Transverse colon (tissue), 4 donors: ENCODE results near the gene SFMBT1. TPM values are rescaled to one million over a fixed set of nuclear protein-coding genes. Genes with fewer than 3 reads are reported as not detected.
A peak's percentile ranks its signal among the peaks of the same experiment; 100 is the strongest.

Experiments used
- DNase-seq: peaks from one replicate; pipeline ENCODE4 v3.0.0-alpha.2; 2019
- H3K27ac ChIP-seq, 4 donors: fragments of 200-600 bp; sonication (generic); 2 replicates each; pipeline ENCODE4 v1.5.1; 2016 to 2018; ENCODE audit warnings: inconsistent platforms in 4 of 4
- H3K27me3 ChIP-seq: fragments of 200-600 bp; sonication (generic); 2 replicates; pipeline ENCODE4 v1.5.1; 2017; ENCODE audit warnings: inconsistent platforms
- H3K36me3 ChIP-seq, 4 donors: fragments of 200-600 bp; sonication (generic); 2 replicates each; pipeline ENCODE4 v1.5.1; 2017 to 2019; ENCODE audit warnings: inconsistent platforms in 4 of 4
- H3K4me1 ChIP-seq, 4 donors: fragments of 200-600 bp; sonication (generic); 2 replicates each; pipeline ENCODE4 v1.5.1; 2017 to 2020; ENCODE audit warnings: inconsistent platforms in 4 of 4
- H3K4me3 ChIP-seq, 4 donors: fragments of 200-600 bp; sonication (generic); 1 replicate in 1 of 4; 2 replicates in 3 of 4; pipeline versions ENCODE4 v1.5.1 to v1.6.1; 2017 to 2019; ENCODE audit warnings: inconsistent platforms in 4 of 4
- H3K9me3 ChIP-seq, 2 donors: fragments of 200-600 bp; sonication (generic); 2 replicates each; pipeline ENCODE4 v1.5.1; 2017 to 2019; ENCODE audit warnings: inconsistent platforms in 2 of 2
- EP300 ChIP-seq: sonication (generic); formaldehyde crosslinking; IDR thresholded peaks from one replicate; pipeline ENCODE4 v1.6.1; 2017; ENCODE audit warnings: antibody characterized with exemption, low read depth
- POLR2A ChIP-seq: fragments of 450-650 bp; IDR thresholded peaks from one replicate; pipeline ENCODE4 v1.6.1; 2016; ENCODE audit warnings: antibody characterized with exemption, mild to moderate bottlenecking, moderate library complexity
- POLR2AphosphoS5 ChIP-seq, 3 donors: sonication (generic); formaldehyde crosslinking; IDR thresholded peaks; one replicate each; pipeline ENCODE4 v1.6.1; 2016; ENCODE audit warnings: antibody characterized with exemption in 3 of 3
- WGBS, 2 donors: methylation state at CpG; one replicate each; pipeline ENCODE4 v1.1.5; 2018; ENCODE audit warnings: low coverage in 1 of 2; 5-methylcytosine and 5-hydroxymethylcytosine counted together
- in situ Hi-C, 4 donors: fragments of 200-750 bp; cut with MboI; loops; one replicate each; pipeline versions ENCODE4 v1.15.0 to v1.15.1; 2017; ENCODE audit warnings: low sequenced_read_pairs in 3 of 4, low pct_ligation_motif_present in 1 of 4, low pct_unique_long_range_greater_than_20kb in 1 of 4
- intact Hi-C: fragments of 100-400 bp; cut with DNase I; formaldehyde crosslinking; loops from one replicate; pipeline ENCODE4 v1.15.1; 2023; ENCODE audit warnings: low total_unique reads
- total RNA-seq, 4 donors: library from RNA; depleted of rRNA; stranded (reverse); fragments of >200 nt; gene quantifications; one replicate each; pipeline ENCODE4 v1.1.0, GENCODE V29; 2016
- TF ChIP-seq, protein P1 (sequence below), 5 experiments: fragments of 200-600 bp in 3 of 5; fragments of 450-650 bp in 2 of 5; sonication (generic) in 3 of 5; IDR thresholded peaks; 1 replicate in 2 of 5; 2 replicates in 3 of 5; pipeline ENCODE4 v1.5.1; 2016 to 2017; ENCODE audit warnings: antibody characterized with exemption in 5 of 5, inconsistent platforms in 3 of 5, mild to moderate bottlenecking in 2 of 5, moderate library complexity in 1 of 5

The SFMBT1 gene
- total RNA-seq, 4 donors from 2014 or later, result 1.9 to 33.0 (median 18.1) TPM

DNA sequence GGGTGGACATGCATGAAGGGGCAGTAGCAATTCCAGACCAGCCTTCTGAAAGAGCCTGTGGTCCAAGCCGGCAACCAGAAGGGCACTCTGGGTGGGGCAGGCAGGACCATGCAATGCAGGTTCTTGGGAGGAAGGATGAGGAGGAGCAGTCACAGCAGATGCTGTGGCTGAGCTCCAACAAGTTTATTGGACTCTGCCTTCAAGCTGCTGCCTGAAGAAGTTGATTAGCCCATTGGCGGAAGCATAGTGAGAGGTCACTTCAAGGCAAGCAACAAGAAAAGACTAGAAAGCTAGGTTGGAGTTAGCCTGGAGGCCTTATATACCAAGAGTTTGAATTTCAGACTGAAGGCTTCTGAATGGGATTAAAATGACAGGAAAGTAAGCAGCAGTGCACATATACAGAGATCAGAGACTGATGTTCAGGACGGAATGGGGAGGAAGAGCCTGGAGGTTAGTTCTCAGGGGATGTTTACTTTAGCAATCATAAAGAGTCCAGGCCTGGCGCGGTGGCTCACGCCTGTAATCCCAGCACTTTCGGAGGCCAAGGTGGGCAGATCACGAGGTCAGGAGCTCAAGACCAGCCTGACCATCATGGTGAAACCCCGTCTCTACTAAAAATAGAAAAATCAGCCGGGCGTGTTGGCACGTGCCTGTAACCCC is 39.9 kb downstream of the SFMBT1 start:
- 37 to 38% methylated on average over 10 to 12 of the region's 12 CpGs for WGBS, 2 donors
- intact Hi-C loops, result loop anchor here (1.0 kb wide), 1 partner anchor 12 kb away; no protein-coding TSS in a partner anchor
- peak; percentile 31 for DNase-seq
- no peaks in the 10 kb centered on the region for H3K27me3 ChIP-seq
- peak overlapping the region in 3 of 4 donors; percentile 41 to 45 (median 43) for H3K27ac ChIP-seq
- peaks cover 0 to 17% (median 3%) of the 10 kb centered on the region in 4 donors for H3K4me1 ChIP-seq
- H3K4me3 ChIP-seq, result no peak overlapping the region
- H3K9me3 ChIP-seq, result no peaks in the 10 kb centered on the region
- no peaks in the 10 kb centered on the region for H3K36me3 ChIP-seq
- TF ChIP-seq POLR2AphosphoS5 (IDR thresholded peaks at IDR 0.05), result no peak
- no peak for TF ChIP-seq POLR2A
- TF ChIP-seq, protein P1, sequence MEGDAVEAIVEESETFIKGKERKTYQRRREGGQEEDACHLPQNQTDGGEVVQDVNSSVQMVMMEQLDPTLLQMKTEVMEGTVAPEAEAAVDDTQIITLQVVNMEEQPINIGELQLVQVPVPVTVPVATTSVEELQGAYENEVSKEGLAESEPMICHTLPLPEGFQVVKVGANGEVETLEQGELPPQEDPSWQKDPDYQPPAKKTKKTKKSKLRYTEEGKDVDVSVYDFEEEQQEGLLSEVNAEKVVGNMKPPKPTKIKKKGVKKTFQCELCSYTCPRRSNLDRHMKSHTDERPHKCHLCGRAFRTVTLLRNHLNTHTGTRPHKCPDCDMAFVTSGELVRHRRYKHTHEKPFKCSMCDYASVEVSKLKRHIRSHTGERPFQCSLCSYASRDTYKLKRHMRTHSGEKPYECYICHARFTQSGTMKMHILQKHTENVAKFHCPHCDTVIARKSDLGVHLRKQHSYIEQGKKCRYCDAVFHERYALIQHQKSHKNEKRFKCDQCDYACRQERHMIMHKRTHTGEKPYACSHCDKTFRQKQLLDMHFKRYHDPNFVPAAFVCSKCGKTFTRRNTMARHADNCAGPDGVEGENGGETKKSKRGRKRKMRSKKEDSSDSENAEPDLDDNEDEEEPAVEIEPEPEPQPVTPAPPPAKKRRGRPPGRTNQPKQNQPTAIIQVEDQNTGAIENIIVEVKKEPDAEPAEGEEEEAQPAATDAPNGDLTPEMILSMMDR (IDR thresholded peaks at IDR 0.05), result no peak
- TF ChIP-seq EP300, result no peak
- in situ Hi-C loops, result no loop called here

DNA sequence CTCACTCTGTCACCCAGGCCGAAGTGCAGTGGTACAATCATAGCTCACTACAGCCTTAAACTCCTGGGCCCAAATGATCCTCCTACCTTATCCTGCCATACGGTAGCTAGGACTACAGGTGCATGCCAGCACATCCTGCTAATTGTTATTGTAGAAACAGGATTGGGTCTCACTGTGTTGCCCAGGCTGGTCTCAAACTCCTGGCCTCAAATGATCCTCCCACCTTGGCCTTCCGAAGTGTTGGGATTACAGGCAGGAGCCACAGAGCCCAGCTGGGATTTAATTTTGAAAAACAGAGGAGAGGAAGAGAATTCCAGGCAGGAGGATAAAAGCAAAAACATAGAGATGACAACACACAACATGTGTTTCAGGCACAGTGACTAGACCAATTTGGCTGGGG is 40.5 kb downstream of the SFMBT1 start:
- WGBS, 2 donors, result 57 to 73% methylated on average over 1 to 3 of the region's 3 CpGs
- Histone ChIP-seq H3K27ac (no peak overlapping the region), H3K9me3 (no peaks in the 10 kb centered on the region), H3K36me3 (no peaks in the 10 kb centered on the region), H3K27me3 (no peaks in the 10 kb centered on the region), H3K4me3 (no peak overlapping the region), H3K4me1 (peaks cover 0 to 15% (median 3%) of the 10 kb centered on the region in 4 donors)
- in situ Hi-C loops, result no loop called here
- TF ChIP-seq POLR2A, result no peak
- TF ChIP-seq POLR2AphosphoS5 (IDR thresholded peaks at IDR 0.05), result no peak
- TF ChIP-seq, protein P1 (IDR thresholded peaks at IDR 0.05), result no peak
- TF ChIP-seq EP300, result no peak
- intact Hi-C loops, result loop anchor here (1.0 kb wide), 1 partner anchor 11 kb away; no protein-coding TSS in a partner anchor
- DNase-seq, result no peak

- intact Hi-C loops, result no loop called here
- no peak overlapping the region for H3K27ac ChIP-seq
- DNase-seq, result no peak
- H3K27me3 ChIP-seq, result no peaks in the 10 kb centered on the region
- H3K4me3 ChIP-seq, result no peak overlapping the region
- in situ Hi-C loops, result no loop called here
- no peaks in the 10 kb centered on the region for H3K36me3 ChIP-seq
- H3K4me1 ChIP-seq, result peaks cover 0 to 9% (median 3%) of the 10 kb centered on the region in 4 donors
- TF ChIP-seq POLR2AphosphoS5 (IDR thresholded peaks at IDR 0.05), result no peak
- 85 to 94% methylated on average over 4 to 7 of the region's 7 CpGs for WGBS, 2 donors
- no peaks in the 10 kb centered on the region for H3K9me3 ChIP-seq
Observed at GRCh38 chr3:53003320-53003719, 42.6 kb downstream of the SFMBT1 start.

- DNase-seq, result no peak
- H3K4me3 ChIP-seq, result no peak overlapping the region
- no peaks in the 10 kb centered on the region for H3K27me3 ChIP-seq
- no peaks in the 10 kb centered on the region for H3K9me3 ChIP-seq
- WGBS, 2 donors, result 95% methylated on average over 38 of the region's 41 CpGs; no CpG with 5 or more reads in 1 of the 2 donors
- H3K36me3 ChIP-seq, result no peaks in the 10 kb centered on the region
- no peak for TF ChIP-seq POLR2AphosphoS5 (IDR thresholded peaks at IDR 0.05)
- TF ChIP-seq POLR2A, result no peak
- TF ChIP-seq, protein P1 (IDR thresholded peaks at IDR 0.05), result no peak
- no peak for TF ChIP-seq EP300
- no peak overlapping the region for H3K27ac ChIP-seq
- no peaks in the 10 kb centered on the region for H3K4me1 ChIP-seq
- intact Hi-C loops, result no loop called here
- in situ Hi-C loops, result no loop called here
Observed at GRCh38 chr3:52998771-52999513, 46.9 kb downstream of the SFMBT1 start.
